Measurements from ENCODE around the gene KCNMB2.

The KCNMB2 gene

DNA sequence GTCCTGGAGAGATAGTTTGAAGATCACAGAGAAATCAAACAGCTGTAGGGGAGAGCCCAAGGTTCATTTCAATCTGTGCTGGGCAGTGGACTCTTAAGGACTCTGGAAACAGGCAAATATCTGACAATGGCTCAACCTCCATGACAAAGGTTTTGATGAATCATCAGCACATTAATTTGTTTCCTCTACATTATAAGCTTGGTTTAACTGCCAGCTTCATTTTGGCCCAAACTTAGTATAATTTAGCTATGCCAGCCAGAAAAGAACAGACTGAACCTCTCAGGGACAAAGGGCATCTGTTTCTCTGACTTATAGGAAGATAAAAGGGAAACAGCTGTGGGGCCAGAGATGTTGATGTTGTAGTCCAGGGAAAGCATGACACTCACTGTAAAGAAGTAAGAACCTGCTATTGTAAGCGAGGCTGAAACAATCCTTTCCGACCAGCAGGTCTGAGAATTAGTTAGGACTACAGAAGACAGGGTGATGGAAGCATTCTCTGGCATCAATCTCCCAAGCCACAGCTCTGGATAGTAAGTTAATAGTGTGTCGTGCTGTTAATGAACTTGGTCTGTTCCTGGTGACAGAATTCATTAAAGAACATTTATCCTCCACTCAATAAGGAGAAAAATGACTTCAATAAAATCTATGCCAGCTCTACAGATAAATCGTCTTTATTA, 110.1 kb downstream of the KCNMB2 start:
- peak; percentile 25 for DNase-seq (ENCODE audit: low spot score)

DNA sequence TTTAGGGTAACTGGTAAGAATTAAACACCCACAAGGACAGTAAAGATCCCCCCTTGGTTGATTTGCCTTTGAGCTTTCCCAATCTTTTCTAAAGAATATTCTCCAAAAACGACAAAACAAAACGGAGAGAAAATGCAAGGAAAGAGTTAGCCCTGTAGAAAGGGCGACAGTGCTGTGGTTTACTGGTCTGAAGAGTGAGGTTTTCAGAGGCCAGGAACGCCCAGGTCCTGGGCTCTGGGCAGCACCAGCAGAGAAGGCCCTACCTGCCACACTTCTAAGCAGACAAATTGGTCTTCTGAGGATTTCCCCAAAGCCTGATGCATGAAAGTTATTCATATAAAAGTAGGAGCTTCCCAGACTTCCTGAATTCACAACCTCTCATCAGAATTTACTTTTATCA, 119.3 kb downstream of the KCNMB2 start:
- DNase-seq (ENCODE audit: low spot score): no peak

DNA sequence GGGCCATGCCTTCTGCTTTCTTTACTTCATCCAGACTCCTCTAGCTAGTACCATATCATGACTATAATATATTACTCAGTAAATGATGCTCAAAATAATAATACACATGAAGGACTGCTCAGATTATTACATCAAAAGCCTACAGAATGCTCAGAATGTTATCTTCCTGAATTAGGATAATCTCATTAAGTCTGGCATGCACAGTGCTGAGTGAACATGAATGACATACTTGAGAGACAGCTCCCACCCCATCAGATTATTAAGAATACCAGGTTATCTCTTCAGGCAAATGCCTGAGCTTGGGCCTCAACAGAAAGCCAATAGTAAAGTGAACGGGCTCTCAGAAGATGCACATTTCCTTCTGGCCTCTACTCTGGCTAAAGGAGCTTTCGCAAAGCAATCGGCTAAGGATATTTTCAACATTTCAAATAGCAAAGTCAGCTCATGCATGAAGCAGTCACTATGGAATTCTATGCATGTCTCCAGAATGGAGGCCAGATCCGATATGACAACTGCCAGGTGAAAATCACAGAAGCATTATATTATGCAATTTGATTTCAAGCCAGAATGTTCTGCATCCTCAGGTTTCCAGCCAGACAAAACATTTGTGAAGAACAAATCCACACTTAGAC, 122.6 kb downstream of the KCNMB2 start:
- DNase-seq (ENCODE audit: low spot score): no peak

DNA sequence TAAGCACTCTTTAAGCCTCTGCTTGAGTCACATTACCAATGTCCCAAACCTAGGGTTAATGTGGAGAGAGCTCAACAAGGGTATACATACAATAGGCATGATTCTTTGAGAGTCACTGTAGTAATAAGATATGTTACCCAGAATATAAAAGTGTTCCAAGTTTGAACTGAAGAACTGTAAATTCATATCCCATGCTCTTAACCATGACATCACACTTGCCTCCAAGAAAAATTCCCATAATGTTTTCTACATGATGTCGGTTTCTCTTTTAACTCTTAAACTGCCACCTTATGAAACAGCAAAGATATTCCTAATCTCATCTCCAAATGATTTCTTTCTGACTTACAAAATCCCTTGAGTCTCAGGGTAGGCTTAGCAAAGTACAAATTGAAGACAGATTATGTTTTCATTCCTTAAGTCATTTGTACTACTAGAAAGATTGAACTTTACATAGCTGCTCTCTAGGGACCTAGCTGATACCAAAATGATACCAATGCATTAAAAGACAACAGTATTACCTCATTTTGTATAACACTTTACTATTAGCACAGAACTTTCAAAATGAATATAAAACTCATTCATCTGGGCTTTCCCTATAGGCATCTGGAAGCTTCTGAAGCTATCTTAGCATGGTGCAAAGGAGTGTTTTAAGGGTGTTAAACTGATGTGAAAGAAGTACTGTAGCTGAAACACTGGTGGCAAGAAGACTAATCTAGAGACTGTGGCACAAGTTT, 127.1 kb downstream of the KCNMB2 start:
- no peak for DNase-seq (ENCODE audit: low spot score)

DNA sequence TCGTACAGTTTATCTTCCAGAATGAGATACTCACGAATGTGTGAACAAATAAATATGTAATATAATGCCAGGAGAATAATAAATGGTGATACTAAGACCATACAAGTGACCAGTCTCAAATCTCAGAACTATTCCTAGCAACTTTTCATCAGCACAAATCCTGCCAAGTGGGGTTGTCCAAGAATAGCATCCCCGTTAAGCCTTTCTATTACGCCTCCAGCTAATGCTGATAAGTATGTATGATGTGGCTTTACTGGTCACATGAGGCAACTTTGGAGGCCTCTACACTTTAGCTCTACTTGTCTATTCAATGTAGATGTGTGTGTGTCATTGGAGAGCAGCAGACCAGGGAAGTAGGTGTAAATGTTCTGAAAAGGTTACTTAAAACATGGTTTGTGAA, 129.5 kb downstream of the KCNMB2 start:
- DNase-seq (ENCODE audit: low spot score): no peak

DNA sequence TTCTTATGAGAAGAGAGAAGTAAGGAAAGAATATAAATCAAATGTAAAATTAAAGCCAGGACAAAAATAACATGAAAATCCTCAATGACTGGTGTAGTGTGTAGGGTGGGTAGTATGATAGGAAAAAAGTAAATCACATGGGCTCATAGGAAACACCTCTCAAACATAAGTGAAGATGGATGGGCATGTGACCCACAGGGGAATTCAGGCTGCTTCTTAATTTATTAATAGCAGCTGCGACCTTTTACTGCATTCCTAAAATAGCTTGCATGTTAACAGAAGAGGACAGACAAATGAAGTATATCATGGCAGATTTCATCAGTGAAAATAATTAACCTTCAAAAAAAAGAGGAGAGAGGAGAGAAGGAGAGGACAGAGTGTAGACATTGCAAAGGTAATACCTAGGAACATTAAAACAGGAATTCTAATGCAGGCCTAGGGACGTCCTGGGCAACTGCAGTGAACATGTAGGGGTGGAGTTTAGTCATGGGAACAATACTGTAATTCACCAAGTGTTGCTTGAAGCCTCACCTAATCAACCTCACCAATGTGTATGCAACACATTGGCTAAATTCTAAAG, 132.9 kb downstream of the KCNMB2 start:
- DNase-seq (ENCODE audit: low spot score): no peak

DNA sequence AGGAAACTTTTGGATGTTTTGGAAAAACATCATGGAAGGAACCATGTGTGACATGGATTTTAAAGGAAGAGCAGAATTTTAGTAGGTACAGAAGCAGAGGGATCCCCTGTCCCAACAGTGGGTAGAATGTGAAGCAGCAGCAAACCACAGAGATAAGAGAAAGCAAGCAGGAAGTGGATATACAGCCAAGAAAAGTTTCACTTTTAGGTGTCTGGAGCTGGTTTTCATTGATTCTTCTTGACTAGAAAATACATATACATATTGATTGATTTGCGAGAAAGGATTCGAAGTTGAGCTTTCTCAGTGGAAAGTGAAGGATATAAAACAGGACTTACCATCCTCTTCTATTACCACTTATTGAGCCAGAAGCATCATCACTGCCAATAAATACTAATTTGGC, 133.5 kb downstream of the KCNMB2 start:
- no peak for DNase-seq (ENCODE audit: low spot score)

DNA sequence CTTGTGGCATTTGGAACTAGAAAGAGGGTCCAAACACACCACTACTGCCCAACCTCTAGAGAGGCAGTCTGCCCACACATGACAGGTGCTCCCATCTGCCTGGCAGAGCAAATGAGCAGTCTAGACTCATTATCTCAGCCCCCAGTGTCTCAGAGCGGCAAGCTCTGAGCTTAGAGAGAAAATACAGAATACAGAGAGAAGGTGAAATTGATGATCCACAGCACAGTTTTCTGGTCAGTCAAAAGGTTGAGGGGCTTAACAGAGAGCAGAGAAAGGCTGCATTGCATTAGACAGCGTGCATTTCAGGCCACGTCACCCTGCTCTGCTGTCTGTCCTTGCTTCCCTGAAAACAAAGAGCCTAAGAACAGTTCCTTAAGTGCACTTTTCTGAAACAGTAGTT, 135.1 kb downstream of the KCNMB2 start:
- DNase-seq (ENCODE audit: low spot score): no peak

DNA sequence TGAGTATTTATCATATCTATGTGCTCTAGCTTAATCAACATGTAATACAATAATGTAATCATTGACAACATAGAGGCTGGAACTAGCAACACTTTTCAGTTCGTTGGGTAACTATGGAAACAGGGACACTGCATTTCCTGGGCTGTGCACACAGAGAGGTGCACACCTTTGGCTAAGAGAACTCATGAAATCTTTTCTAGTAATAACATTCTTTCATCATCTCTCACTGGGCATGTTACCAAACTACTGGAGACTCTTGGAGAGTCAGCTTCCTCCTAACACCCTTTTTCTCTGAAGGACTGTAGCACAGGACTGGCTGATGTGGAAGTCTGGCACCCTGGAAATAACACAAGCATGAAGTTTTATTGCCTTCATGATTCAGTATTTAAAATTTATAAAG, 135.6 kb downstream of the KCNMB2 start:
- no peak for DNase-seq (ENCODE audit: low spot score)

DNA sequence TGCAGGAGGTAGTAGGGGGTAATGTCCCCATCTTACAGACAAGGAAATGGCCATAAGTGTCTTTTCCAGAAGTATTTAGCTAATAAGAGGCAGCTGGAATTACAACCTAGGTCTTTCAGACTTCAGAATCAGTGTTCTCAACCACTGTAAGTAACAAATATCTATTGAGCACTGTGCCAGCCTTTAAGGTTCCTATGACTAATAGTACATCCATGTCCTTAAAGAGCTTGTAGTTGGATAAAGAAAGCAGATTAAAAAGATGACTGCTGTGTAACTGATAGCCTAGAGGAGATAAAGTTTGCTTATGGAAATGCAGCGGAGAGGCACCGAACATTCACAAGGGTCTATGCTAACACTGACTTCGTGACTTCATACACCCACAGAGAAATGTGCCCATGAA, 136.0 kb downstream of the KCNMB2 start:
- no peak for DNase-seq (ENCODE audit: low spot score)

DNA sequence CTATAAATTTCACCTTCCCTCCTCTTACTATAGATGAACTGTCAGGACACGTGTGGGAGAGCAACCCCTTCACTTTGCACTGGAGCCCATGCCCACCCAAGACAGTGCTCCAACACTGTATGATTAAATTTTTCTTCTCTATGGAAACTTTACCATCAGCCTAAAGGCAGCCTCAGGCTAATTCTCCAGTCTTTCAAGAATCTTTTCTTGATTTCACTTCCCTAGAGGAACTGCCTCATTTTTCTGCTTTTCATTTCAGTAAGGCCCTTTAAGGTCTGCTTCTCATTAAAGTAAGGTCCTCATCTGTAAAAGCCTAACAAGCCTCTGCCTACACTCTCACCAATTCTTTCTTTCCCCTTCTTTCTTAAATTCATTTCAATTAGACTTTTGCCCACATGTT, 137.3 kb downstream of the KCNMB2 start:
- no peak for DNase-seq (ENCODE audit: low spot score)

DNA sequence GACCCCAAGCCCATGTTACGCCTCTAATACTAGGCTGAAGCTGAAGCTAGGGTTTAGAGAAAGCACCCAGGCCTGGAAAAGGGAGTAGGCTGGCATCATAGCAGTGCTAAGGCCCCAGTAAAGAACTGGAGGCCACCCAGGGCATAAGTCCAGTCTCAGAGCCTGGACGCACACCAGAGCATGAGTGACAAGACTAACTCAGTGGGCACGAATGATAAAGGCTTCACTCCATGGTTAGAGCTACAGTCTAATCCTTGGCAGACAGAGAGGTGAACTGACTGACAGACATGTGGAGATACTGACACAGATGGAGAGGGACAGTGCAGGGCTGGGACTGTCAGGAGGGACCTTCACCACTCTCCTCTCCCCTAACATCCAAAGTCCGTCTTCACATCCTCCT, 139.8 kb downstream of the KCNMB2 start:
- DNase-seq (ENCODE audit: low spot score): no peak

DNA sequence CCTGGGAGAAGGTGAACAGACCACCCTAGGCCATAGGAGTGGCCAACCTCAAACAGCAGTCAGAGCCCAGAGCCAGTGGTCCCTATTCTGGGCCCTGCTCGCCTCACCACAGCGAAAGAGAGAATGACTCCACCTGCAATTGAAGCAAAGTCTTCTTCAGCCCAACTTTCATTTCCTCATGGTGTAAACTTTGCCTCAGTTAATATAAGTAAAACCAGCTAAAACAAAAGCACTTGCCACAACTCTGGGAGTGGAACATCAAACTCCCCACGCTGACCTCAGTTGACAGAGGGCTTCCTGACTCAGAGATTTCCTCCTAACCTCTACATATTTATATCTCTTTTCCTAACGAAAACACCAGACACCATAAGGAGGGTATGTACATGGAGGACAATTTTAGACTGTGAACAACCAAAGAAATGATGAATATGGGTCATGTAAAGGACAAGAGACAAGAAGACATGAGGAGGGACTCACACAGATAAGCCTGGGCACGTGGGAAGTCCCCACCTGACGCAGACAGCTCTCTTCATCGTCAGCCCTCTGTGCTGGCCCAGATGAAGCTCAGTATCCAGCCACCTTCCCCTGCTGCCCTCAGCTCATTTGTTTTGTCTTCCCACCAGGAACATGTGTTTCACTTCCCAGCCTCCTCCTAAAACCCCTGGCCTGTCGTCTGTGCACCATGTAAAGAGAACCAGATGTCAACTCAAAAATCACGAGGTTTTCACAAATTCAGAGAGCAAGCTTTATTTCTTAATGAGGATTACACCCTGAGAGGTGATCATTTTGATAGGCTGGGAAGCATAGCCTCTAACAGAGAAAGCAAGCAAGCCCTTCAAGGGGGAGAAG, 140.9 kb downstream of the KCNMB2 start:
- no peak for DNase-seq (ENCODE audit: low spot score)

DNA sequence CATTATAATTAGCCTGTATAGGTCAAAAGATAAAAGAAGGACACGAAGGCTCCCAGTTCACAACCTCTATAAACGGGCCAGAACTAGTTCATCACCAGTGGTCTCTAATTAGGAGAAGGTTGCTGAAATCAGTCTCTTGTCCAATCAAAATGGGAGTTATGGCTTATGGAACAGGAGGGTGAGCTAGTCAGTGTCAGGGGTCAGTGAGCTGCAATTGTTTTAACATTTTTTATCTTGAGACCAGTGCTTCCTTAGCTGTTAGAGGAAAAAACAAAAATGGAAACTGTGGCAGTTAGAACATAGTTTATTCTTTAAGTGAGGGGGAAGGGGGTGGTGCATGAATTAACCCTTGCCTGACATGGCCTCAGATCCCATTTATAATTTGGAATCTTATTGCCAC, 141.7 kb downstream of the KCNMB2 start:
- no peak for DNase-seq (ENCODE audit: low spot score)

DNA sequence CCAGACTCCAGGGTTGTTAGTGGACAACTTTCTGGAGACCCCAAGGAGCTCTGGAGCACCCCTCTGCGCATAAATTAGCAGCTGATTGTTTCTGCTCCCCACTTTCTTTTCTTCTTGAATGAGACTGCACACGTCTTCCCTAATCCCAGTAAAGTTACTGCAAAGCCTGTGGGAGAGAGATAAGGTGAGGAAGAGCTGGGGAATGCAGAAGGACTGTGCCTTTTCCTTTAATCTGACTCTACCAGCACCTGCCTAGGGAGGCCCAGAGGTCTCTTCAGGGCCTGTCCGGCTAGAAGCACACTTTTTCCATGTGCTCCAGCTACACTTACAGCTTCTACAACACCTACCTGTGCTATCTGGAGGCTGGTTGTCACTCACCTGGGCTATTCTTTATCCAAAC, 143.8 kb downstream of the KCNMB2 start:
- no peak for DNase-seq (ENCODE audit: low spot score)

DNA sequence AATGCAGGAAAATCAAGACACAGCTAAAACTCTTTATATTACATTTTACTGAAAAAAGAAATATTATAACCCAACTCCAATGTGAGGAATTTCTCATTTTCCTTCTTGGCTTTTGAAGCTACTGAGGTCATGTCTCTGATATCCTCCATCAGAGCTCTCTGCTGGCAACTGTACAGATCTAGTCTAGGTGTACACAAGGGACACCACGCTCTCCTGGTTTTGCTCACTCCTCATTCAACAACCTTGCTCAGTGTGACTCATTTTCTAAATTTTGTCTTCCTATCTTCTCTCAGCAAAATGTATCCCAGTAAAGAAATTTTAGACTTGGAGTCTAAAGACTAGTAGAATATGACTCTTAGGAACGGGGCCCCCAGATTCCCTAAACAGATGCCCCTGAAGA, 144.3 kb downstream of the KCNMB2 start:
- DNase-seq (ENCODE audit: low spot score): no peak

DNA sequence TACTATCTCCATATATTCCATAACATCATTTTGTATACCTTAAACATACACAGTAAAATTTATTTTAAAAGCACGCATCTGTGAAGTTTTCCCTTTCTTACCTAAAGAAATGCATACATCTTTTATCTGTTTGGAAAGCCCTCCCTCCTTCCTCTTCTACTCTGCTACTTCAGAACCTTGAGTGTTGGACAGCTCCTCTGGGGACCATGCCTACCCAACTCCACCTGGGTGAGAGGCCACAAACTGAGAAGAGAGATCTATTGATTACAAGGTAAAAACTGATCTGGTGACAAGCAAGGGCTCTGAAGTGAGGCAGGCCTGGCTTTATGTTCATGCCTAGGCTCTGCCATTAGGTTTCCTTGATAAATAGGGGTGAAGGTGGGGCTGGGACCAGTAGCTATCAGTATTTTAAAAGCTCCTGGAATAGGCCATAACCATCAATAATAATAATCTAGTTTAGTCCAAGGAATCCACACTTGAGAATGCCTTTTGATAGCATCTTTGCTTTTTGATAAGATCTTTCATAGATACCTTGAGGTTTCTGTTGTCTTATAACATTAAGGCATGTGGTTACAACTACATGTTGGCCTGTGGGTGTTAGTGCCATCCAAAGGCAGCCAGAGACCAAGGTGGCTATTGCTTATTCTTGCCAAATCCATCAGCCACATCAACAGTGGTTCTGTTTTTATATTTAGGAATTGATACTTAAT, 148.8 kb downstream of the KCNMB2 start:
- DNase-seq (ENCODE audit: low spot score): no peak

DNA sequence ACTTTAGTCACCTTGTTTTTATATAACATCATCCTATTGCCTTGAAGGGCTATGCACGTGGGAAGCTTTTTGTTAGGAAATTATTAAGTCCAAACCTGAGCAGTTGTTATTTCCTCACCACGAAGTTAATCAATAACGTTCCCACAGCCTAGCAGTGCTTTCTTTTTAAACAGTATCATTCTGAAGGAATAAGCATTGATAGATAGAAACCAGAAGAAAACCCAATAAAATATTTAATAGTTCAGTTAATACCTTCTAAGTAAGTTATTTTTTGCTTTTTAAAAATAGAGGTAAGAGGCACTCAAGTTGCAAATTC, 149.3 kb downstream of the KCNMB2 start:
- DNase-seq (ENCODE audit: low spot score): no peak

DNA sequence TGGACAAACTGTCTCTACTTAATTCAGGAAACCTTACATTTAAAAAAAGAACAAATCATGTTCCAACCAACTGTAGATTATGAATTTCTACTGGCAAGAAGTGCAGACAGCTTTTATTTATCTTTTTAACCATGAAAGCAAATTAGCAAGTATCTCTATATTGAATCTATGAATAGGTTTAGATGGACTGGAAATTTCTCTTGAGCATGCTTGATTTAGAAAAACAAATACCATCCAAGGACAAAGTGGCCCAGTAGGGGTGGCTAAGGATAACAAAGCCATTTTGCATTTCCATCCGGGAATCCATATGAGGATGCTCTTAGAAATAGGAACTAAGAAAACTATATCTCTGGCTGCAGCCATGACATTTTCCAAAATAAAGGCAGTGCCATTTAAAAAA, 150.6 kb downstream of the KCNMB2 start:
- DNase-seq (ENCODE audit: low spot score): no peak

DNA sequence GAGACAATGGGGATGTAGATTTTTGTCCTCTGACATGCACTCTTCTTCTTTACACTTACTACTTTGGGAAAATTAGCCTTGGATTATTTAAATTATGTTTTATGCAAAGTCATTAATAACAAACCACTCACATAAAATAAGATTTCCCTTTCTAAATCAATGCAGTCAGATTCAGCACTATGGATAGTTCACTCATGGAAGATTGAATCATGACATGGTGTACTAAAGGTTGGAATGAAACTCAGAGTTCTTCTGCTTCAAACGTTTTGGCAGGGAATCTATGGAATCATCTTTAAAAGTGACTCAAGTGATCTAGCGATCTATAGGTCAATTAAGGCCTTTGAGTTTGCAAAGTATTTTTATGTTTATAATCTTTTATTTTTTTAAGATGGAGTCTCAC, 154.3 kb downstream of the KCNMB2 start:
- DNase-seq (ENCODE audit: low spot score): no peak

DNA sequence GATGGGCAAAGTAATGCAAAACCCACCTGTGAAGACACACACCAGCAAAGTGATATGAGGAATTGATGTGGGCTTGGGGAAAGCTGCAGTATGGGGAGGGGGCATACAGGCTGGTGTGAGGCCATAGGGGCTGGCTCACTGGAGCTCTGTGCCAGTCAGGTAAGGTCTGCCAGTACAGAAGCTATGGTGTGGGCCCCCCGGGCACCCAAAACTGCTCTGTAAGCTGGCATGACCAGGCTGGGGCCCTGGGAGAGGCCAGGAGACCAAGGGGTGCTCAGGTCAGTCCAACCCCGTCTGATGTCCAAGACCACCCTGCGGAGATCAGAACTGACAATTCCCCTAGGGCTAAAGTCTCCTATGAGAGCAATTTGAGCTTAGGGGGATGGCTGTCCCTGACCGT, 163.1 kb downstream of the KCNMB2 start:
- DNase-seq (ENCODE audit: low spot score): no peak

DNA sequence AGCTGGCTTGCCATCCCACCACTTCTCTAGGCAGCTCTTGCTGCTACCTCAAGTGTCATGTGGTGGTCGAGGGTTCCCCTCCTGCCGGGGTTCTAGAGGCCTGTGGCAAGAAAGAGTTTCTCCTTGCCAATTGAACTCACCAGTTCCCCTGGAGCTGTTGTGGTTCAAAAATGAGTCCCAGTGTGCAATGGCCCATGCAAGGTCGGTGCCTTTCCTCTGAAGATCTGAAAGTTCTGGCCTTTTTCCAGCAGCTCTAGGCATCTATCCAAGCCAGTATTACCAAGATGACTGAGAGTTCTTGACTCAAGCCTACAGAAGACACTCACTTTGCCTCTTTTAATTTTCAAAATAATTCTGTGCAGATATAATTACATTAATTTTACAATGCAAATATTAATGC, 163.6 kb downstream of the KCNMB2 start:
- no peak for DNase-seq (ENCODE audit: low spot score)
